Stimulated activated CD4-positive, alpha-beta T cell treated with anti-CD3 and anti-CD28 coated beads, Interleukin-2, amount 100 ng/mL, for 24 hours (primary cell): Measurements from ENCODE around the gene ARHGEF3.

Source experiments
- DNase-seq, 2 donors: peaks; one replicate each; pipeline ENCODE4 v3.0.0-alpha.2; 2020

The ARHGEF3 gene

GRCh38 chr3:56801662-56802377 lies at the start of gene ARHGEF3:
Gene ARHGEF3, minus strand, starts transcription at chr3:56801949. Its CDS starts 151 bp downstream, at chr3:56801798.
- peak; percentile 85 to 90 for DNase-seq

- DNase-seq = no peak
These were observed 47.9 kb upstream of the ARHGEF3 start for GRCh38 chr3:56849698-56850097.

DNA sequence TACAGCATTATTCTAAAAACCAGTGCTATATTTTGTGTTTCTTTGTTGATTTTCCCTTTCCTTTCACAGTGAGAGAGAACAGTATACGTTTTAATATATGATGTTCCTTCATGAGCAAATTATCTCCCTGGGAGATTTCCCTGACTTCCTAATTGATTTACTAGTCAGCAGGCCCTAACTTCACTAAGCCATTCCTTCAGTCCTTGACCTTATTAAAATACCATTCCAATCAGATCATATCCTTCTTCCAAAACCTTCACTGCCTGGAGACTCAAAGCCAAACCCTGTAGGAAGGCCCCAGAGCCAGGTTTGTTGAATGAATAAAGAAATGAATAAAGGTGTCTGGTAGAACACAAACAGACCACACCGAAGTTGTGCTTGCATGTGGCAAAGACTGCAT lies 43.8 kb upstream of the ARHGEF3 start:
- DNase-seq = no peak

DNA sequence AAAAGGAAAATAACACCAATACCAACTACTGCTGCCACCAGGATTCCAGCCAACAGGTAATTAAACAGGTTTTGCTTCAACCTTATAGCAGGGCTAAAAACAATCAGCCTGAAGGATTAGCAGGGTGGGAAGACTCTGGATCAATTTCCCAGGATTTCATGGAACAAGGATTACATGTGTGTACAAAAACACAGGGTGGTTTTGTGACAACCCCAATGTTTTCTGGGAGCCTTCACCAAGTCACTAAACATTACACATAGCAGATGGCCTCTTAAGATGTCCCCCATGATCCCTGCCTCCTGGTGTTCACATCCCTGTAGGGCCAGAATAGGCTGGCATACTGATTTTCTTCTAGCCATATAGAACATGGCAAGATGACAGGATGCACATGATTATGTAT lies 42.8 kb upstream of the ARHGEF3 start:
- no peak for DNase-seq

- DNase-seq = no peak
These were observed 38.3 kb upstream of the ARHGEF3 start for GRCh38 chr3:56839784-56840715.

GRCh38 chr3:56838448-56838847 lies 36.7 kb upstream of the ARHGEF3 start:
- no peak for DNase-seq

DNA sequence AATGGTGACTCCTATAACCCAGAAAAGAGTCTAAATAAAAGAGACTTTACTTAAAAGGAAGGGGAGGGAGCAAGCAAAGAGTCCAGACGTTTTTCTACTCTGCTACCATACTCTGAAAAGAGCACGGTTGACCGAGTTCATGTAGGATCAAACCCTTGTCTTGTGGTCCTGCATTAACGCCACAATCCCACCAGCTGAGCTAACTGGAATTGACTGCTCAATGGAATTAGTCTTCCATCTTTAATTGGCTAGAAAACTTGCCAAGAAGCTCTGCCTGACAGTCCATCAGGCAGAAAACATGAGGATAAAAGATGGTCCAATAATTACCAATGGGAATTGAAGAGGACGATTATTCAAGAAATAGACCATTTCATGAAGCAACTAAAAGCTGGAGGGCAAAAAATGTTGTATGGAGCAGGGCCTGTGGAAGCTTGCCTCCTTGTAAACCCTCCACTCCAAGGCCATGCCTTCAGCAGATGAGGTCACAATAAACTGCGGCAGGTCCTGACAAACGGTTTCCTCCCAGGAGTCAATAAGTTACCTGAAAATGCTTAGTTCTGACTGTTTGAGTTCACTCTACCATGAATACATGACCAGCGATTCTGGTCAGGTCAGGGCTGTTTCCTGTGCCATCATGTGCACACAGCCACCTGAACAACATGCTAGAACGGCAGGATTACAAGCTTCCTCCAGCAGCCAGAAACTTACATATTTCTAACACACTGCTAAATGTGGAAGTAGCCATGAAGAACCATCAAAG lies 35.6 kb upstream of the ARHGEF3 start:
- DNase-seq = no peak

DNA sequence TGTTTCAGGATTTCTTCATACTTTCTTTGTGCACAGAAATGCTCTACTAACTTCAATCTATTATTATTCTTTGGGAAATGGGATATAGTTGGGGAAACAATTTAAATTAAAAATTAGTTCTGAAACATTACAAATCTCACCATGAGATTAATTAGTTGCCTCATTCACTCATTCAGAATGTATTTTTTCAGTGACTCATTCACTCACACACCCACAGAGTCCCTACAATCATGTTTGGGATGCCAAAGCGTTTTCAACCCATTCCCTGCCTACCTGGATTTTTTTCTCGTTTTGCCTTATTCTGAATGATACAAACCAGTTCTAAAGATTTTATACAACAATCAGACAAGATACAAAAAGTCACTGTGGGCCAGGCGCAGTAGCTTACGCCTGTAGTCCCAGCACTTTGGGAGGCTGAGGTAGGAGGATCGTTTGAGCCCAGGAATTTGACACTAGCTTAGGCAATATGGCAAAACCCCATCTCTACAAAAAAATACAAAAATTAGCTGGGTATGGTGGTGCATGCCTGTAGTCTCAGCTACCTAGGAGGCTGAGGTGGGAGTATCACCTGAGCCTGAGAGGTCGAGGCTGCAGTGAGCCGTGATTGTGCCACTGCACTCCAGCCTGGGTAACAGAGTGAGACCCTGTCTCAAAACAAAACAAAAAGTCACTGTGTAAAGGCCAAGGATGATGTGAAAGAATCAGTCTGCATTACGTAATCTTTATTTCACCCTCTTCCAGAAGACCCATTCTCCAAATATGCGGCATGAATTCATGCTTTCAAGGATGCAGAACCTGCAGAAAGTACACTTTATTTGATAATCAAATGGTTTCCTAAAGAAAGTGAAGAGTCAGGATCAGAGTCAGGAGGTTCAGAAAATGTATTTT lies 34.8 kb upstream of the ARHGEF3 start:
- DNase-seq = no peak

DNA sequence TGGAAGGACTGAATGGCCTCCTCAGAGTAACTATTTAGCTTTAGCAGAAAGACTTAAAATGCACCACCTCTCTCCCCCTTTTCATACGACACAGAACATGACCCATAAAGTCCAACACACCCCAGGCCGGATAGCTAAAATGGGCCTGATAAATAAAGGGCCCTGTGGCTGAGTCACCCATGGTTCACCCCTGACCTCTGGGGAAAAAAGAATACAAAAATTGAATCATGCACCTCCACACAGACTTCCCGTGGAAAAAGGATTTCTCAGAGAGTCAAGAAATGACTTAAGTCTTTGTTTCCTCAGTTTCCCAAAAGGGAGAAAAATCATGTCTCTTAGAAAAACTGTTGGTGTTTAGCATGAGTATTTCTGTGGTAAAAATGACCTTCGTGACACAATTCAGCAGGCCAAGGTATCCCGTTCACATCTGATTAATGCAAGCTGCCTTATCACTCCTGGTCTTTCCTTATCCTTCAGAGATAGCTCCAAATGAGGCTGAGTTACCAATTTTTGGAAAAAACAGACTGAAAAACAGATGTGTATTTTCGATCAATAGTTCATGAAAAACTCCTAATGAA lies 34.0 kb upstream of the ARHGEF3 start:
- DNase-seq = no peak

DNA sequence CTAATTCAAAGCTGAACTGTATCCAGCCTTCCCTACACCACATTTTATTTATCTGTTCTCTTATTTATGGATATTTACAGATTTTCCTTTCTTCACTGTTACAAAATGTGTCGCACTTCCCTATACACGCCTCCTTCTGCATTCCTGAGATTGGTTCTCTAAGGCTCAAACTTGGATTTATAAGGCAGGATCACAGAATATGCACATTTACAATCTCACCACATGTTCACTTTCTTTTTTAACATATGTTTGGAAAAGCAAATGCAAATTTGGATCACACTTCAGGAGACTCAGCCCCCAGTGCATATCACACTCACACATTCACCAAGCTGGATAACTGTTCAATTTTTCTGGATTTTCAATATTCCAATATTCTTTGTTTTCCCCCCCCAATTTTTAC lies 31.8 kb upstream of the ARHGEF3 start:
- no peak for DNase-seq

- DNase-seq = no peak
These were observed 31.3 kb upstream of the ARHGEF3 start for GRCh38 chr3:56833022-56833421.

GRCh38 chr3:56831572-56831971 lies 29.8 kb upstream of the ARHGEF3 start:
- DNase-seq = no peak

DNA sequence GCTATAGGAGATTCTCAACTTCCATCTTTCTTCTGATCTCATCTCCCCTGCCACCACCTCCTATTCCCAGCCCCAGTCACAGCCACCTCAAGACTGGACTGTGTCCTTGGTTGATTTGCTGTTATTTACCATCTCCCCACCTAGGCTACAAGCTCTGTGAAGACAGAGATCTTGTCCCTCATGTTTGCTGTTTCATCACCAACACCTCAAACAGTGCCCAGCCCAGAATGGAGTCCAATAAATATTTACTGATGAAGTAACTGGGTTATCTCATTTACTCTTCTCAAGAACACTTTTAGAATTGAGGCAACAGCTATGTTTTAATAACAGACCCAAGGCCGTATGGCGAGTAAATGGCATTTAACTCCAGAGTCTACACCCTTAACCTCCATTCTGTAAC lies 29.1 kb upstream of the ARHGEF3 start:
- no peak for DNase-seq

- DNase-seq = no peak
These were observed 27.8 kb upstream of the ARHGEF3 start for GRCh38 chr3:56829533-56829932.

- DNase-seq = no peak
These were observed 25.3 kb upstream of the ARHGEF3 start for GRCh38 chr3:56826831-56827722.

GRCh38 chr3:56825567-56826438 lies 24.1 kb upstream of the ARHGEF3 start:
- no peak for DNase-seq

DNA sequence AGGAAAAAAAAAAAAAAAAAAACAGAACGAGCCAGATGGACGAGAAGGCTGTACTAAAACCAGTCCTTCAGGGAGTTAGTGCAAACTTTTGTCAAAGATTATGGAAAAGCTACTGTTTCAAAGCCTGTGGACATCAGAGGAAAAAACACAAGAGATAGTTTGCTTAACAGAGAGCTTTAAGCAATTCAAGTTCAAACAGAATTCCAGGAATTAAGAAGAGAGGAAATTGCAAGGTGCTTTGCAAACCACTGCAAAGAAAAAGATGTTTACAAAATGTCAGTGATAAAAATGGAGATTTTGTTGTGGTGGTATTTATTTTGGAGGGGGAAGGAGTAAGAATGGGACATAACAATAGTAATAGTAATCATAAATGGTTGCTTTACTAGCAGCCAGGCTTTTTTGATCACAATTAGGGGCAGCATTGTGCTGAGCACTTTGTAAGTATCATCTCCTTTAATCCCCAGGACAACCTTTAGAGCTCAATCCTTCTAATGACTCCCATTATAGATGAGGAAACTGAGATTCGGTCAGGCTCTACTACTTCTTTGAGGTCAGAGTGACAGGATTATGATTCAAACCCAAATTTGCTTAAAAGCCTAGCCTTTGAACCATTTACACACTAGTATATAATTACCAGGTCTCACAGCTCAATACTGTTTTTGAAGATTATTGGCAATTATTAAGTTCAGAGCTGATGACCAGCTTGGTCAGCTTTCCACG lies 22.4 kb upstream of the ARHGEF3 start:
- no peak for DNase-seq

- DNase-seq = no peak
These were observed 21.7 kb upstream of the ARHGEF3 start for GRCh38 chr3:56823421-56823926.

DNA sequence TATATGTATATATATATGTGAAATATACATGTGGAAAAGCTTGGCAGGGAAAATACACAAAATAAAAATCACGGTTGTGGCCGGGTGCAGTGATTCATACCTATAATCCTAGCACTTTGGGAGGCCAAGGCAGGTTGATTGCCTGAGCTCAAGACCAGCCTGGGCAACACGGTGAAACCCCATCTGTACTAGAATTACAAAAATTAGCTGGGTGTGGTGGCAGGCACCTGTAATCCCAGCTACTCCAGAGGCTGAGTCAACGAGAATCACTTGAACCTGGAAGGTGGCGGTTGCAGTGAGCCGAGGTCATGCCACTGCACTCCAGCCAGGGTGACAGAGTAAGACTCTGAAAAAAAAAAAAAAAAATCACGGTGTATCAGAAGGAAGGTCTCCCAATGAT lies 20.8 kb upstream of the ARHGEF3 start:
- DNase-seq = no peak
